SIG-M5 treated with dmso at 0.1 percent for 504 hours (cell line): ENCODE measurements around the gene CRYBG2.
"Not testable (repeated sequence)": the region's sequence is repeated elsewhere in the genome, so short reads cannot be mapped to it uniquely, and the experiment has no call there.

Experiments
- DNase-seq: peaks from one replicate; lab custom pipeline; 2025; ENCODE audit not compliant: unreplicated experiment; lab: John Stamatoyannopoulos, UW

CRYBG2 gene

DNA sequence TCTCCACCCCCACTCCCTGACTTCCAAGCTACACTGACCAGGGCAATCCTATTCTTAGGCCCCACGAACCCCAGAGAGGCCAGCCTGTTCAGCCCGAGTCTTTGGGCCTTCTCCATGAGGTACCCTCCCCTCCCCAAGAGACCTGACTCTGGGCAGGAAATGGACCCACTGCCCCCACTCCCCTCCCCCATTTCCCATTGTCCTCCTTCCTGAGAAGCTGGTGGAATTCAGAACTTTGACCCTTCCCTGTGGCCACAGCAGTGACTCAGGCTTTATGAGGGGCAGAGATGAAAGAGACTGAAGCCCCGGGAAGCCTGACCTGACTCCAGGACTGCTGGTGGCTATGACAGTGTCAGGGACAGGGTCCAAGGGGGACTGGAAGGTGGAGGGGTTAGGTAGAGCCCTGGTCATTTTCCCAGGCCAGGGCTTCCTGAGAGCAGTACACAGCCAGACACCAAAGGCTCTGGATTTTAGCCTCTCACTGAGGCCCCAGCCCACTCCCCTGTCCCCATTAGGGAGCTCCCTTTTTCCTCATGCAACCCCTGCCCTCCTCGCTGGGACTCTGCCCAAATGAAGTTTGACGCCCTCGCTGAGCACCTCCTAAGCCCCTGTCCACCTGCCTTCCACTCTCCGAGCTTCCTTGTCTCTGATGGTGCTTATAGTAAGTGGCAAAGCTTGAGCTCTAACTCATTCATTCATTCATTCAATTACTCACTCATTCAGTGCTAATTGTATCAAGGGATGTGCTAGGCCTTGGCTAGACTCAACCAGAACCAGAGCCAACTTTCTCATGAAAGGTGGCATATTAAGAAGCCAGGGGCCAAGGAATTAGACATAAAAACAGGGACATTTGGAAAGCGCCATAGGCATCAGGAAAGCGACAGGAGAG is 3.0 kb downstream of the CRYBG2 start:
- no peak for DNase-seq

- no peak for DNase-seq
Observed at GRCh38 chr1:26350343-26350700, 3.6 kb downstream of the CRYBG2 start.

DNA sequence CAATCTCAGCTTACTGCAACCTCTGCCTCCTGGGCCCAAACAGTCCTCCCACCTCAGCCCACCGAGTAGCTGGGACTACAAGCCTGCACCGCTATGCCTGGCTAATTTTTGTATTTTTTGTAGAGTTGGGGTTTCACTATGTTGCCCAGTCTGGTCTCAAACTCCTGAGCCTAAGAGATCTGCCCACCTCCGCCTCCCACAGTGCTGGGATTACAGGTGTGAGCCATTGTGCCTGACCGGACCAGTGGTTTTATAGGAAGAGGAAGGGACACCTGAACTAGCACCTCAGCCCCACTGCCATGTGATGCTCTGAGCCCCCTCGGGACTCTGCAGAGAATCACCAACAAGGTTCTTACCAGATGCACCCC is 4.1 kb downstream of the CRYBG2 start:
- no peak for DNase-seq

DNA sequence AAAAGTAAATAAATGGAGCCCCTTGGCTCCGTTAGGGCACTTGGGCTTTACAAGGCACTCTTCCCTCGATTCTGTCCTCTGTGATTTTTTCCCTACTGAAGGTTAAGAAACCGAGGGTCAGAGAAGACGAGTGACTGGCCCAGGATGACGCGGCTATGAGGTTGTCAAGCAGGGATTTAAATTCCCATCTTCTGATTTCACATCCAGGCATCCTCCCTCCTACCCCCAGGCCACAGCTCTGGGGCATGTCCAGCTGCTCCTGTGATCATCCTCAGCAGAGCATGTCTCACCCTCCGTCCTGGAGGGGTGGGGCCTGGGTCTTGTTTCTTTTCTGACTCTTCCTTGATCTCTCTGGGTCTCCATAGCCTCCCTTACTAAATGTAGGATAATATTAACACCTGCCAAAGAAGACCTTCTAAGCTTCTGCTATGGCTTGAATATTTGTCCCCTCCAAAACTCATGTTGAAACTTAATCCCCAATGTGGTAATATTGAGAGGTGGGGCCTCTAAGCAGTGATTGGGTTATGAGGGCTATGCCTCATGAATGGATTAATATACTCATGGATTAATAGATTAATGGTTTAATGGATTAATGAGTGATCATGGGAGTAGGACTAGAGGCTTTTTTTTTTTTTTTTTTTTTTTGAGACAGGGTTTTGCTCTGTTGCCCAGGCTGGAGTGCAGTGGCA is 4.6 kb downstream of the CRYBG2 start:
- no peak for DNase-seq

- DNase-seq, result no peak
Observed at GRCh38 chr1:26346274-26347033, 7.5 kb downstream of the CRYBG2 start.

DNA sequence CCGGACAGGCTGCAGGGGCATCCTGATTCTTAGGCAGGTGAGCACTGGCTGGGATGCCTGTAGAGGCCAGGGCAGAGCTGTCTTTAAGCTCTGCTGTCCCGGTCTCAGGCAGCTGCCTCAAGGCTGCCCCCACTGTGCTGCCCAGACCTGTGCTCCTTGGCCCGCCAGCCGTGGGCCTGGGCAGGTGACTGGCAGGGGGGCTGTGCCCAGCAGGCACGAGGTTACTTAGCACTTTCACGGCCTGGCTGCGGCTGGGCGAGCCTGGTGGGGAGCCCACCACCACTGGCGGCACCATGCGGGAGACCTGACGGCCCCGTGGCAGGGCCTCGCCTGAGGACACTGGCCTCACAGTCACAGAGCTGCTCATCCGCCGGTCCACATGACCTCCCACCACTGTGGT is 8.2 kb downstream of the CRYBG2 start:
- DNase-seq, result no peak

GRCh38 chr1:26344147-26344920 is 9.6 kb downstream of the CRYBG2 start:
- no peak for DNase-seq

DNA sequence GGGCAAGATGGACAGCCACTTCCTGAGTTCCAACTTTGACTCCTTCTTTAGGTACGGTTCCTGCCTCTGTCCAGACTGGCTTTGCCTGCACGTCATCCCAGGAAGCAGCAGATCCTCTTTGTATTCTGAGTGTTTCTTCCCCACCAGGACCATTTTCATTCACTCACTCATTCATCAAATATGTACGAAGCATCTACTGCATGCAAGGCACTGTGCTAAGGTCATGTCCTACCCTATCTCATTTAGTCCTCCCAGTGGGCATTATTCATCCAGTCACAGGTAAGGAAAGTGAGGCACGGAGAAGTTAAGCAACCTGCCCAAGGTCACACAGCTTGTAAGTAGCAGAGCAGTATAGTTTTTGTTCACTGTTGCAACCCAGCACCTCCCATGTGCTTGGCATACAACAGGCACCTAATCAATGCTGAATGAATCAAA is 13.9 kb downstream of the CRYBG2 start:
- no peak for DNase-seq

DNA sequence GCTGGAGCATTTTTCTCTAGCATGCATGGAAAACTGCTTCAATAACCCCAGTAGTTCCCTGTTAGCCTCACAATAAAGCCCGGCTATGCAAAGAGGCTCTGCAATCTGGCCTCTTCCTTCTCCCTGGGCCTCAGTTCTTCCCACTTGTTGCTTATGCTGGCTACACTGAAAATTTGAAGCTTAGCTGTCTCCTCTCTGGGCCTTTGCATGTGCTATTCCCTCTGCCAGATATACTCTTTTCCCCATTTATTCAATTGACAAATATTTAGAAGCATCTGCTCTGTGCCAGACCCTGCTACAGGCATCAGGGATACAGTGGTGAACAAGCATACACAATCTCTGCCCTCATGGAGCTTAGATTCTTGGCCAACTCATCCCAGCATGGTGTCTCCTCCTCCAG is 15.3 kb downstream of the CRYBG2 start:
- DNase-seq, result no peak

GRCh38 chr1:26337625-26338024 is 16.3 kb downstream of the CRYBG2 start:
- DNase-seq, result no peak

GRCh38 chr1:26337206-26337535 is 16.8 kb downstream of the CRYBG2 start:
- no peak for DNase-seq

DNA sequence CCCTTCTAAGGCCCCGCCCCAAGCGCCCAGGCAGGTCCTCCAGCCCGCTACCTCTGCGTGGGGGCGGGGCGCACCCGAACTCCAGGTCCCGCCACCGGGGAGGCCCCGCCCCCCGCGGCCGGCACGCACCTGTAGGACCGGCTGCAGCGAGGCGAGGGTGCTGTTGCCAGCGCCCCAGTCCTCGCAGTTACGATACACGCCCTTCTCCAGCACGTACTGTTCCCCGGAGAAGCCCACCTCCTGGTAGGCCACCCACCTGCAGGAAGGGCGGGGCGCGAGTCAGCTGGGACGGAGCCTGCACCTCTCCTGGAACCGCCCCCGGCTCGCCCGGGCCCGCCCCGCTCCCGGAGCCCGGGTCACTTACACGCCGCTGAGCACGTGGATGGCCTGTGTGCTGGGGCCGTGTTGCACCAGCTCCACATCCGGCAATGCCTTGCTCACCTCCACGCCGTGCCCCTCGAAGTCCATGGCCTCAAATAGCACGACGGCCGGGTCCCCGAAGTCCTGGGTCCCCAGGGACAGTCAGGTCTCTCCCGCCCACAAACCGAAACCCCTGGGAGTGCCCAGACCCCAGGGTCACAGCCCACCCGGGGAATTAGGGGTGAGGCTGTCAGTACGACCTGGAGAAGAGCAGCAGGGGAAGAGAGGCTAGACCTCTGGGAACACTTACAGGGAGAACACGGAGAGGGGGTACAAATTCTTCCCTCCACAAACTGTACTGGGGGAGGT is 17.3 kb downstream of the CRYBG2 start:
- DNase-seq, result no peak

- no peak for DNase-seq
Observed at GRCh38 chr1:26335774-26336476, 18.0 kb downstream of the CRYBG2 start.

DNA sequence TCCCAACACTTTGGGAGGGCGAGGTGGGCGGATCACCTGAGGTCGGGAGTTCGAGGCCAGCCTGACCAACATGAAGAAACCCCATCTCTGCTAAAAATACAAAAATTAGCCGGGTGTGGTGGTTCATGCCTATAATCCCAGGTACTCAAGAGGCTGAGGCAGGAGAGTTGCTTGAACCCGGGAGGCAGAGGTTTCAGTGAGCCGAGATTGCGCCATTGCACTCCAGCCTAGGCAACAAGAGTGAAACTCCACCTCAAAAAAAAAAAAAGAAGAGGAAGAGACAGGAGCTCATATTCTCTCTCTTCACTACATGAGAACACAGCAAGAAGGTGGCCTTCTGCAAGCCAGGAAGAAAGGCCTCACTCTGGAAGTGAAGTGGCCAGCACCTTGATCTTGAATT is 20.6 kb downstream of the CRYBG2 start:
- peak; percentile 43 for DNase-seq

- DNase-seq, result no peak
Observed at GRCh38 chr1:26330276-26330675, 23.7 kb downstream of the CRYBG2 start.

GRCh38 chr1:26329380-26329779 is 24.6 kb downstream of the CRYBG2 start:
- DNase-seq, result not testable (repeated sequence)

DNA sequence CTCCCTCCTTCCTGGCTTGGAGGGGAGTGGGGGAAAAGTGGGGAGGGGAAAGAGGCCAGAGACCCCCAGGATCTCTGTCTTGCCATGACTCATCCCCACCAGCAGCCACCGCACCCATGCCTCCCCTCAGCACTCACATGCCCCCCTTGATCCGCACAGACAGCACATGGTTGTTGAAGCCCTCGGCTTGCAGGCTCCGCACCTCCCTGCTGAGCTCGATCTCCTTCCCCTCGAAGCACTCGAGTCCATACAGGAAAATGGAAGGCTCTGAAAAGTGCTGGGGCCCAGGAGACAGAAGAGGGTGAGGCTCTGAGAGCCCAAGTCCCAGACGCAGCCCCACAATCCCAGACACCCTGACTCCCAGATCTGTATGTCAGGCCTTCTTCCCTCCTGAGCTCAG is 25.3 kb downstream of the CRYBG2 start:
- no peak for DNase-seq

- no peak for DNase-seq
Observed at GRCh38 chr1:26327956-26328362, 26.0 kb downstream of the CRYBG2 start.

- no peak for DNase-seq
Observed at GRCh38 chr1:26324550-26324949, 29.4 kb downstream of the CRYBG2 start.

GRCh38 chr1:26323382-26323781 is 30.5 kb downstream of the CRYBG2 start:
- no peak for DNase-seq
